NCI-H187 (cell line): ENCODE results near the gene CFAP100.

Source experiments
- DNase-seq, 2 experiments: peaks; one replicate each; lab custom pipeline; 2025; lab: John Stamatoyannopoulos, UW

The CFAP100 gene

GRCh38 chr3:126480861-126481260 is 86.2 kb downstream of the CFAP100 start:
- DNase-seq: no peak

GRCh38 chr3:126481808-126482502 is 87.2 kb downstream of the CFAP100 start:
- DNase-seq: no peak

GRCh38 chr3:126482503-126483255 is 88.0 kb downstream of the CFAP100 start:
- DNase-seq: no peak

- no peak for DNase-seq
Measured at GRCh38 chr3:126483321-126483761, 88.6 kb downstream of the CFAP100 start.

GRCh38 chr3:126484148-126484547 is 89.4 kb downstream of the CFAP100 start:
- DNase-seq: no peak

- no peak for DNase-seq
Measured at GRCh38 chr3:126484662-126485061, 90.0 kb downstream of the CFAP100 start.

GRCh38 chr3:126485176-126485897 is 90.6 kb downstream of the CFAP100 start:
- no peak for DNase-seq

DNA sequence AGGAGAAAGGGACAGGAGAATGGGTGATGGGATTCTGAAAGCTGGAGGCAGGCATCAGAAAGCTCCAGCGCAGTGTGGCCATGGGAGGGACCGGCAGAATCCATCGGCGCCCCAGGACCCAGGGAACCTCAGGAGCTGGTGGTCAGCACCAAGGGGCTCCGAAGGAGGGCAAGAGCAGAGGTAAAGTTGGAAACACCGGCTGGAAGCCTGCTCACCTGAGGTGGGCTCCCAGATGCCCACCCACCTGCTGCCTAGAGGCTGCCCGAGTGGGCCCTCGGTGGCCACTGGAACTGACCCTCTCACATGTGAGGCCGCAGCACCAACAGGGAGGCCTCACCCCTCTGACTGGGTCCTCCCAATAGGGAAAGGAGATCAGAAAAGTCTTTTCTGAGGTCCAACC is 91.2 kb downstream of the CFAP100 start:
- DNase-seq: no peak
